Nephron progenitor cell (in vitro differentiated cells): ENCODE results near the gene RBM19.

ENCODE experiments used
- DNase-seq: peaks from one replicate; pipeline ENCODE4 v3.0.0; 2021
- H3K27ac Mint-ChIP-seq: 2 replicates; pipeline ENCODE4 v1.8.0; 2021; ENCODE audit warnings: mild to moderate bottlenecking, moderate library complexity, mixed read lengths
- H3K27me3 Mint-ChIP-seq: 2 replicates; pipeline ENCODE4 v1.8.0; 2021; ENCODE audit warnings: mild to moderate bottlenecking, low read depth, mixed read lengths; ENCODE audit not compliant: poor library complexity
- H3K36me3 Mint-ChIP-seq: 2 replicates; pipeline ENCODE4 v1.8.0; 2021; ENCODE audit warnings: low read depth, mixed read lengths
- H3K4me1 Mint-ChIP-seq: 2 replicates; pipeline ENCODE4 v1.8.0; 2021; ENCODE audit warnings: mixed read lengths
- H3K4me3 Mint-ChIP-seq: 2 replicates; pipeline ENCODE4 v1.8.0; 2021; ENCODE audit warnings: mild to moderate bottlenecking, moderate library complexity, mixed read lengths
- H3K9me3 Mint-ChIP-seq: 2 replicates; pipeline ENCODE4 v1.8.0; 2021; ENCODE audit warnings: mild to moderate bottlenecking, moderate library complexity, mixed read lengths
- TF ChIP-seq, protein P1 (sequence below): fragments of 200-600 bp; sonication (generic); IDR thresholded peaks from 2 replicates; pipeline ENCODE4 v1.5.0; 2021; ENCODE audit warnings: antibody characterized with exemption

RBM19 gene

DNA sequence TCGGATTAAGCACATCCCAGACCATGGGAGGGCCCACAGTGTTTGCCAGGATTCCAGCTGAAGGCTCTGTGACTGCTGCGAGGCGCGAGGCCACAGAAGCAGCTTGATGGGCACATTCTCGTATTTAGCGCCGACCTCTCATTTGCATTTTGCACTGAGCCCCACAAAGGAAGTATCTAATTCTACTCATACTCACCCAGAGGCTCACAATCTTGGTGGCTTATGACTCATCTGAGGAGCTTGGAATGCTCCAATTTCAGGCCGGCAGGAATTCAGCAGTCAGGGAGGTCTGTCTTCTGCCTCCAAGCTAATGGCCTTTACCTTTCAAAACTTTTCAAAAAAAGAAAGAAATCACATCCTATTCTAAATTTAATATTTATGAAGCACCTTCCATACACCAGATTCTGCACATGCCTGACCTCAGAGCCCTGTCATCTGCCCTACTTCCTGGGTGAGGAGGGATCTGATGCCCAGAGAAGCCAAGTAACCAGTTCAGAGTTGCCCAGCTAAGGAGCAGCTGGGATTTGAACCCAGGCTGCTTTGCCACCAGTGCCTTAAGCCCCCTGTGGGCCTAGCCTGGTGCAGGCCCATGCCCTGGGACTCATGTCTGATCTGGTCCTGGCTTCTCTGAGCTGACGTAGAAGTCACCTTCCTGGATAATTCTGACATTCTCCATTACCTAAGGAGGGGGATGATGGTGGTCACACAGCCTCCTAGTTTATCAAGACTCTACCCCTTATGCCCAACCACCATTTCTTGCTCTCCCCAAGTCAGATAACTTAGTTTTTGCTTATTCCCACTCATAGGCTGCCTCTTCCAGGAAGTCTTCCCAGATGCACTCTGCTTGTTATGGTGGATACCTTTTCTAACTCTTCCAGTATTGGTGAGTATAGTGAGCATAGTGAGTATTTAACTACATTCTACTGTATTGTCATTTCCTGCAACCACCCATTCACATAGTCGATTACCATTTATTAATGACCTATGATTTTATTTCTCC, 198.9 kb downstream of the RBM19 start:
- Mint-ChIP-seq H3K27ac (no peak overlapping the region), H3K27me3 (peaks cover 10% of the 10 kb centered on the region), H3K4me1 (peaks cover 63% of the 10 kb centered on the region)

More for the DNA sequence above, 198.9 kb downstream of the RBM19 start:
- TF ChIP-seq, protein P1, sequence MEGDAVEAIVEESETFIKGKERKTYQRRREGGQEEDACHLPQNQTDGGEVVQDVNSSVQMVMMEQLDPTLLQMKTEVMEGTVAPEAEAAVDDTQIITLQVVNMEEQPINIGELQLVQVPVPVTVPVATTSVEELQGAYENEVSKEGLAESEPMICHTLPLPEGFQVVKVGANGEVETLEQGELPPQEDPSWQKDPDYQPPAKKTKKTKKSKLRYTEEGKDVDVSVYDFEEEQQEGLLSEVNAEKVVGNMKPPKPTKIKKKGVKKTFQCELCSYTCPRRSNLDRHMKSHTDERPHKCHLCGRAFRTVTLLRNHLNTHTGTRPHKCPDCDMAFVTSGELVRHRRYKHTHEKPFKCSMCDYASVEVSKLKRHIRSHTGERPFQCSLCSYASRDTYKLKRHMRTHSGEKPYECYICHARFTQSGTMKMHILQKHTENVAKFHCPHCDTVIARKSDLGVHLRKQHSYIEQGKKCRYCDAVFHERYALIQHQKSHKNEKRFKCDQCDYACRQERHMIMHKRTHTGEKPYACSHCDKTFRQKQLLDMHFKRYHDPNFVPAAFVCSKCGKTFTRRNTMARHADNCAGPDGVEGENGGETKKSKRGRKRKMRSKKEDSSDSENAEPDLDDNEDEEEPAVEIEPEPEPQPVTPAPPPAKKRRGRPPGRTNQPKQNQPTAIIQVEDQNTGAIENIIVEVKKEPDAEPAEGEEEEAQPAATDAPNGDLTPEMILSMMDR: no peak
- Mint-ChIP-seq H3K9me3 (no peaks in the 10 kb centered on the region), H3K4me3 (no peak overlapping the region), H3K36me3 (no peaks in the 10 kb centered on the region)
- DNase-seq: no peak
